GM10266 (cell line): Measurements from ENCODE around the gene FAM151A.

Source experiments
- DNase-seq: peaks from one replicate; pipeline ENCODE4 v3.0.0; 2012; ENCODE audit errors: extremely low spot score
- TF ChIP-seq, protein P1 (sequence below): IDR thresholded peaks from 2 replicates; pipeline ENCODE4 v1.5.1; 2012; ENCODE audit warnings: mild to moderate bottlenecking, low read depth; ENCODE audit not compliant: control insufficient read depth, insufficient read depth; ENCODE audit errors: missing control alignments

FAM151A gene

DNA sequence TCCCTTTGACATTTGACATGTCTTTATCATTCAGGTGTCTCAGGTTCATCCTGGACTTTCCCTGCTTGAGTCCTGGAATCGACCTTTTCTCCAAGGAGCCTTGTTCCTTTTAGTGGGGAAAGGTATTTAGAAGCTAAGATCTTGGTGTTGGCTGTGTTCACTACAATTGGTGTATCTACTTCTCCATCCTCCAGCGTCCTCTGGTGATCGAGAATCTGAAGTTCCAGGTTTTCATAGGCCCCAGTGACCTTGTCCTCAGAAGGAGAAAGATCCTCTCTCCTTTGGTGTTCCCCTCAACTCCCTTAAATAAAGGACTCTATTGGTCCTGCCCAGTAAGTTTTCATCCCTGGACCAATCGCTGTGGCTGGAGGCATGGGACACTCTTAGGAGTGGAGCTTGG lies 40.4 kb upstream of the FAM151A start:
- TF ChIP-seq, protein P1, sequence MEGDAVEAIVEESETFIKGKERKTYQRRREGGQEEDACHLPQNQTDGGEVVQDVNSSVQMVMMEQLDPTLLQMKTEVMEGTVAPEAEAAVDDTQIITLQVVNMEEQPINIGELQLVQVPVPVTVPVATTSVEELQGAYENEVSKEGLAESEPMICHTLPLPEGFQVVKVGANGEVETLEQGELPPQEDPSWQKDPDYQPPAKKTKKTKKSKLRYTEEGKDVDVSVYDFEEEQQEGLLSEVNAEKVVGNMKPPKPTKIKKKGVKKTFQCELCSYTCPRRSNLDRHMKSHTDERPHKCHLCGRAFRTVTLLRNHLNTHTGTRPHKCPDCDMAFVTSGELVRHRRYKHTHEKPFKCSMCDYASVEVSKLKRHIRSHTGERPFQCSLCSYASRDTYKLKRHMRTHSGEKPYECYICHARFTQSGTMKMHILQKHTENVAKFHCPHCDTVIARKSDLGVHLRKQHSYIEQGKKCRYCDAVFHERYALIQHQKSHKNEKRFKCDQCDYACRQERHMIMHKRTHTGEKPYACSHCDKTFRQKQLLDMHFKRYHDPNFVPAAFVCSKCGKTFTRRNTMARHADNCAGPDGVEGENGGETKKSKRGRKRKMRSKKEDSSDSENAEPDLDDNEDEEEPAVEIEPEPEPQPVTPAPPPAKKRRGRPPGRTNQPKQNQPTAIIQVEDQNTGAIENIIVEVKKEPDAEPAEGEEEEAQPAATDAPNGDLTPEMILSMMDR, result no peak
- no peak for DNase-seq

DNA sequence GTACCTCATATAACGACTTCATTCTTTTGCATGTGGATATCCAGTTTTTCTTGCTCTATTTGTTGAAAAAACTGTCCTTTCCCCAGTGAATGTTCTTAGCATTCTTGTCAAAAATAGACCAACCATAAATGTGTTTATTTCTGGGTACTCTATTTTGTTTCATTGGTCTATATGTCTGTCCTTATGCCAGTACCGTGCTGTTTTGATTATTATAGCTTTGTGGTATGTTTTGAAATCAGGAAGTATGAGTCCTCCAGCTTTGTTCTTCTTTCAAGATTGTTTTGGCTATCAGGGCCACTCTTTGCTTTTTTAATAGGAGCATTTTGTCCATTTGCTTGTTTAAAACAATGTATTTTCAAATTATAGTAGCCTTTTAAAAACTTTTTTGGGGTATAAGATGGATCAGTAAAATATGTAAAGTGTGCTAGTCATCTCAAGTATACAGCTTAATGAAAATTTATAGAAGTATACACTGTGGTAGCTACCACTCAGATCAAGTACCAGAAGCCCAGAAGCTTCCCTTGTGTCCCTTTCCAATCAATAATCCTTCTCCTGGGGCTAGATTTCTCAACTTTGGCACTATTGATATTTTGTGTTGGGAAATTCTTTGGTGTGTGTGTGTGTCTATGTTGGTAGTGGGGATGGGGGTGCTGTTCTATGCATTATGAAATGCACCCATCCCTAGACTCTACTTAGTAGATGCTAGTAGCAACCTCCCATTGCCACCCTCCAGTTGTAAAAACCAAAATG lies 35.0 kb upstream of the FAM151A start:
- TF ChIP-seq, protein P1, result no peak
- DNase-seq, result no peak

DNA sequence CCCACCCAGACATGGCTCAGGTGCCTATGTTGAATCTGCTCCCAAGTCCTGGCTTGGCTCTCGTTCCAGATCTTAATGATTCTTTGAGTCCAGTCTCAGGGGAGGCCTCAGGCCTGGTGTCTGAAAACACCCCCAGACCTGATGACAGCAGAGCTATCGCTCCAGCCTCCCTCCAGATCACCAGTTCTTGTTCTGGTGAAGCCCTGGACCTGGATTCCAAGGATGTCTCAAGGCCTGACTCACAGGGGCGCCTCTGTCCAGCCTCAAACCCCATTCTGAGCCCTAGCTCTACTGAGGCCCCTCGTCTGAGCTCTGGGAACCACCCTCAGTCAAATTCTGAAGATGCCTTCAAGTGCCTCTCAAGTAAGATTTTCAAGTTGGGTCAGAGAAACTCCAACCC lies 29.7 kb upstream of the FAM151A start:
- no peak for DNase-seq
- TF ChIP-seq, protein P1, result no peak

DNA sequence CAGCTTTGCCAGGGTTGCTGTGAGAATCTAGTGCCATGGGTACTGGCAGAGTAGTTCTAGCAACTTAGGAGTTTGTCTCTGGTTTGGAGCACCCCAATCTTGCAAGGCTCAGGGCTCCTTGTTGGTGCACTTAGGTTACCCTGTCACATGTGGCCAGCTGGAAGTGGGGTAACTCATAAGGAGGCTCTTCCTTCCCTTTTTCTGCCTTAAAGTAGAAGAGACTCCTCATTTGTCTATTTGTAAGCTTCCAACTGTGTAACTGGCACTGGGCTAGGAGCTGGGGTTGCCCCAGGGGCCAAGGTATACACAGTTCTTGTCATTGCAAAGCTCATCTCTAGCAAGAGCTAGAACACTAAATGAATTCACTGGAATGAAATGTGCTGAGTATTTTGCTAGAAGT lies 28.8 kb upstream of the FAM151A start:
- no peak for DNase-seq
- TF ChIP-seq, protein P1, result no peak

DNA sequence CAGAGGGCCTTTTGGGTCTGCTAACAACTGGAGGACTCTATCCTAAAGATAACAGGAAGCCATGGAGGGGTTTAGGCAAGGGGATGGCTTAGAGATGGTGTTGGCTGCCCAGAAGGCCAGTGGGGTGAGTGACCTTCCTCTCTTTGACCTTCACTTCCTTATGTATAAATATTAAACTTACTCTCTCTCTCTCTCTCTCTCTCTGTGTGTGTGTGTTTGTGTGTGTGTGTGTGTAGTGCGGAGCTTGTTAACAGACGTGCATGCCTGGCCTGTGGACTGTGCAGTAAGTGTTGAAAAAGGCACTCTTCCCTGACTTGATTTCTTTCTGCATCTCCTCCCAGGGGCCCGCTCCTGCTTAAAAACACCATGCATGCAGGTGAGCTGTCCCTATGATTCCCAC lies 28.3 kb upstream of the FAM151A start:
- TF ChIP-seq, protein P1, result no peak
- DNase-seq, result no peak

DNA sequence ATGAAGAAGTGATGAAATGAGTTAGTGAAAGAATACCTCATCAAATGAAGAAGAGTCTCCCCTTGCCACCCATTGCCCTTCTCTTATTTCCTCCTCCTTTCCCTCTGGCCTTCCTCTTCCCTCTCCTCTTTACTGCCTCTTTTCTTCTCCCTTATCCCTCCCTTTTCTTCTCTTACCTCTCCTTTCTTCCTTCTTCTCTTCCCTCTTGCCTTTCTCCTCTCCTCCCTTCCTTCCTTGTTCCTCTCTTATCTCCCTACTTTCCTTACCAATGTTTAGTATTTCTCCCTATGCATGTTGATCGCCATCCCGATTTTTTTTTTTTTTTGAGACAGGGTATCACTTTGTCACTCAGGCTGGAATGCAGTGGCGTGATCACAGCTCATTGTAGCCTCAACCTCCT lies 27.1 kb upstream of the FAM151A start:
- TF ChIP-seq, protein P1, result no peak
- no peak for DNase-seq

DNA sequence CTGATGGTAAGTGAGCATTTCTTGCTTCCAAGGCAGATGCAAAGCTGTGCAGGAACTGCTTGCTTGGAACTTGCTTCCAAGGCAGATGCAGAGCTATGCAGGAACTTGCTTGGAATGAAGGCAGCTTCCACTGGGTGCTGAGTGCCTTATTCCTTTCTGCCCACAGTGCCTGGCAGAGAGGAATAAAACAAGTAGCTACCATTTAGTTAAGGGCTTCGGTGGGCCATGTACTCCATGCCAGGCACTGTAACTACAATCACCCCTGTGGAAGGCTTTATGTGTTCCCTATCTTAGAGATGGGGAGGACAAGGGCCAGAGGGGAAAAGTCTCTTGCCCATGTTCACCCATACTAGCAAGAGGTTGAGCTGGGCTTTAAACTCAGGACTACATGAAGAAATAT lies 26.6 kb upstream of the FAM151A start:
- DNase-seq, result no peak
- TF ChIP-seq, protein P1, result no peak
